Suprapubic skin (tissue), 4 donors: ENCODE results near the gene SACM1L. TPM values are rescaled to one million over a fixed set of nuclear protein-coding genes. Genes with fewer than 3 reads are reported as not detected.

Experiments used
- total RNA-seq, 4 donors: library from RNA; depleted of rRNA; stranded (reverse); fragments of >200 nt; gene quantifications; one replicate each; pipeline ENCODE4 v1.1.0, GENCODE V29; 2016

Gene SACM1L
- total RNA-seq, 4 donors from 2014 or later = 22.8 to 48.9 (median 31.2) TPM

Other genes with a start within 250 kb of the SACM1L start
- gene LIMD1, start 94.6 kb upstream of the SACM1L start, total RNA-seq = 10 to 100 TPM; 16.6 to 55.4 (median 26.3) TPM
- under 1 TPM in 1 of 4 donors, not detected in 3; 0.42 TPM for gene SLC6A20, start 107.1 kb downstream of the SACM1L start, total RNA-seq
- 10 to 100 TPM; 17.0 to 24.6 (median 20.1) TPM for gene LZTFL1, start 152.7 kb downstream of the SACM1L start, total RNA-seq
- gene CCR9, start 197.1 kb downstream of the SACM1L start, total RNA-seq = not detected